HEK293T (cell line): ENCODE measurements around the gene F11.

Experiments
- CTCF ChIA-PET: fragments of 350-600 bp; formaldehyde crosslinking; extraction: SDS; loops from one replicate; lab custom pipeline; 2021; ENCODE audit warnings: antibody characterized with exemption, inconsistent platforms; lab: Yijun Ruan, JAX
- POLR2A ChIA-PET: fragments of 350-600 bp; formaldehyde crosslinking; extraction: SDS; loops from one replicate; lab custom pipeline; 2020; ENCODE audit warnings: antibody characterized with exemption, inconsistent platforms; lab: Yijun Ruan, JAX
- DNase-seq: peaks from one replicate; pipeline ENCODE4 v3.0.0; 2012; ENCODE audit warnings: mixed read lengths; ENCODE audit errors: extremely low spot score
- ARNT ChIP-seq: fragments of 450-650 bp; IDR thresholded peaks from 2 replicates; pipeline ENCODE4 v1.6.1; 2017; ENCODE audit warnings: mild to moderate bottlenecking
- BHLHE40 ChIP-seq: fragments of 450-650 bp; IDR thresholded peaks from 2 replicates; pipeline ENCODE4 v1.6.1; 2016; ENCODE audit warnings: mild to moderate bottlenecking, moderate library complexity, borderline replicate concordance
- CTBP1 ChIP-seq: fragments of 450-650 bp; IDR thresholded peaks from 2 replicates; pipeline ENCODE4 v1.6.1; 2016; ENCODE audit warnings: borderline replicate concordance
- ELF4 ChIP-seq: fragments of 450-650 bp; IDR thresholded peaks from 2 replicates; pipeline ENCODE4 v1.6.1; 2017; ENCODE audit warnings: antibody characterized with exemption
- FOXA1 ChIP-seq: fragments of 450-650 bp; IDR thresholded peaks from 2 replicates; pipeline ENCODE4 v1.6.1; 2016; ENCODE audit warnings: mild to moderate bottlenecking
- FOXK2 ChIP-seq: fragments of 450-650 bp; IDR thresholded peaks from 2 replicates; pipeline ENCODE4 v1.6.1; 2016; ENCODE audit warnings: mild to moderate bottlenecking
- FOXM1 ChIP-seq: fragments of 450-650 bp; IDR thresholded peaks from 2 replicates; pipeline ENCODE4 v1.6.1; 2017; ENCODE audit warnings: mild to moderate bottlenecking, borderline replicate concordance
- HDGF ChIP-seq: fragments of 450-650 bp; IDR thresholded peaks from 2 replicates; pipeline ENCODE4 v1.6.1; 2017; ENCODE audit warnings: antibody characterized with exemption, borderline replicate concordance
- L3MBTL2 ChIP-seq: fragments of 450-650 bp; conservative IDR thresholded peaks from 2 replicates; pipeline ENCODE4 v1.6.1; 2016; ENCODE audit warnings: mild to moderate bottlenecking
- LEF1 ChIP-seq: fragments of 450-650 bp; IDR thresholded peaks from 2 replicates; pipeline ENCODE4 v1.6.1; 2017; ENCODE audit warnings: mild to moderate bottlenecking, borderline replicate concordance
- NFRKB ChIP-seq: fragments of 450-650 bp; IDR thresholded peaks from 2 replicates; pipeline ENCODE4 v1.6.1; 2016; ENCODE audit warnings: mild to moderate bottlenecking, moderate library complexity
- PKNOX1 ChIP-seq: fragments of 450-650 bp; IDR thresholded peaks from 2 replicates; pipeline ENCODE4 v1.6.1; 2016
- SP1 ChIP-seq: fragments of 450-650 bp; IDR thresholded peaks from 2 replicates; pipeline ENCODE4 v1.6.1; 2017
- TARDBP ChIP-seq: fragments of 450-650 bp; IDR thresholded peaks from 2 replicates; pipeline ENCODE4 v1.6.1; 2016
- ZNF384 ChIP-seq: fragments of 450-650 bp; IDR thresholded peaks from 2 replicates; pipeline ENCODE4 v1.6.1; 2016

Gene F11

GRCh38 chr4:186283311-186283710, 17.3 kb downstream of the F11 start:
- TF ChIP-seq PKNOX1, result no peak
- no peak for TF ChIP-seq CTBP1
- no peak for TF ChIP-seq FOXM1
- POLR2A ChIA-PET, result no interaction called here
- CTCF ChIA-PET, result no interaction called here
- DNase-seq, result no peak

GRCh38 chr4:186285147-186285546, 19.2 kb downstream of the F11 start:
- no peak for TF ChIP-seq ZNF384
- no peak for TF ChIP-seq CTBP1
- TF ChIP-seq LEF1, result no peak
- TF ChIP-seq SP1, result no peak
- DNase-seq, result no peak
- POLR2A ChIA-PET, result no interaction called here
- CTCF ChIA-PET, result no interaction called here

GRCh38 chr4:186286581-186286980, 20.6 kb downstream of the F11 start:
- TF ChIP-seq FOXA1 (no peak), BHLHE40 (no peak), ZNF384 (no peak), ARNT (no peak), FOXK2 (no peak), TARDBP (no peak), ELF4 (no peak), HDGF (no peak)
- CTCF ChIA-PET, result no interaction called here
- DNase-seq, result no peak
- POLR2A ChIA-PET, result no interaction called here

- POLR2A ChIA-PET, result no interaction called here
- DNase-seq, result no peak
- TF ChIP-seq FOXK2, result no peak
- no peak for TF ChIP-seq L3MBTL2
- no peak for TF ChIP-seq SP1
- TF ChIP-seq BHLHE40, result no peak
- no peak for TF ChIP-seq PKNOX1
- TF ChIP-seq TARDBP, result no peak
- no peak for TF ChIP-seq LEF1
- no peak for TF ChIP-seq HDGF
- TF ChIP-seq ARNT, result no peak
- no peak for TF ChIP-seq ELF4
- CTCF ChIA-PET, result interaction anchor here (0.5 to 0.6 kb wide), 2 partner anchors 273 to 1259 kb away, joined by 4 read pairs; no protein-coding TSS in a partner anchor
Measured at GRCh38 chr4:186291256-186291890, 25.4 kb downstream of the F11 start.

GRCh38 chr4:186294160-186294559, 28.2 kb downstream of the F11 start:
- TF ChIP-seq TARDBP (no peak), FOXK2 (no peak), BHLHE40 (no peak), L3MBTL2 (no peak), ARNT (no peak), LEF1 (no peak), FOXA1 (no peak), PKNOX1 (no peak), FOXM1 (no peak), SP1 (no peak), ZNF384 (no peak), NFRKB (no peak), CTBP1 (no peak), HDGF (no peak)
- POLR2A ChIA-PET, result no interaction called here
- DNase-seq, result no peak
- CTCF ChIA-PET, result no interaction called here

GRCh38 chr4:186296481-186296880, 30.5 kb downstream of the F11 start:
- no peak for DNase-seq
- ChIA-PET CTCF (interaction anchor here (0.8 to 2.4 kb wide), 4 partner anchors 9 to 297 kb away, joined by 3 to 11 read pairs (median 4); no protein-coding TSS in a partner anchor), POLR2A (no interaction called here)
- no peak for TF ChIP-seq FOXM1
- TF ChIP-seq ARNT, result no peak
- TF ChIP-seq CTBP1, result no peak

- ChIA-PET CTCF (interaction anchor here (0.8 to 2.4 kb wide), 2 partner anchors 9 to 290 kb away, joined by 3 to 11 read pairs; no protein-coding TSS in a partner anchor), POLR2A (no interaction called here)
- TF ChIP-seq ELF4 (no peak), L3MBTL2 (no peak), FOXK2 (no peak), NFRKB (no peak), FOXM1 (no peak), TARDBP (no peak), ARNT (no peak), CTBP1 (no peak)
- DNase-seq, result peak; percentile 10
Measured at GRCh38 chr4:186297013-186297645, 31.1 kb downstream of the F11 start.
